ENCODE measurements around the gene KDM4C.
A peak's percentile ranks its signal among the peaks of the same experiment; 100 is the strongest.

KDM4C gene

DNA sequence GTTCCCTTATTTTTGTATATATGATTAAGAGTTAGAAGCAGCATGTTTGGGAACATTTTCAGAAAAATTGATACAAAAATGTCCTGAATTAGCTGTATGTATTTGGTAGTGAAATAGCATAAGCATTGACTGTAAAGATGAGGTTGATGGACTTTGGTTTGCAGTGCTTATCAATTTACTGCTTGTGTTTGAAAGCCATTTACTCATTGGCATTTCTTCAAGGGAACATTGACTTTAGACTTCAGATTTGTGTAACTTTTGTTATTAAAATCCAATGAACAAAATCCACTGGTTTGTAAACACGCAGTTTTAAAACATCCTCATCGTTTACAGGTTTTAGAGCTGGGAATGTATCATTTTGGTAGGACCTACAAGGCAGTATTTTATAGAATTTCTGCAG lies 61.3 kb downstream of the KDM4C start:
- TF ChIP-seq TAF1 (IDR thresholded peaks at IDR 0.05; ENCODE audit: borderline replicate concordance, low read depth, low read length) (no peak), POLR2AphosphoS5 (IDR thresholded peaks at IDR 0.05; ENCODE audit: low read depth, low read length) (no peak), POLR2A (IDR thresholded peaks at IDR 0.05; ENCODE audit: low read depth, low read length) (no peak)
- FAIRE-seq: no peak

DNA sequence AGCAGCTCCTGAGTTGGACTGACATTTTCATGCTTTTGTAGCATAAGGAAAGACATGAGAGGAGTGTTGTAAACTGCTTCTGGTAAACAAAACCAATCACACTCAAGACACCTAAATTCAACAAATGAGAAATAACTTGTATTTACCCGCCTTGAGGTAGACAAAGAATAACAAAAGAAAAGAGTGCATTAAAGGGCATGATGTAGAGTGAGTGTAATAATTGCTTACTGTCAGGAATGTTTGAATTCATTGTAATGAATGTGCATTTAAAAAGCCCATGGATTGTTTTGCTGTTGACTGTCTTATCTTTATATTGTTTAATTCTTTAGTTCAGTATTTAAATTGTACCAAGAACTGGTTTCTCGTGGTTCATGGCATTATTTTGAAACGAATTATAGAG lies 61.8 kb downstream of the KDM4C start:
- FAIRE-seq: no peak
- TF ChIP-seq POLR2AphosphoS5 (IDR thresholded peaks at IDR 0.05; ENCODE audit: low read depth, low read length) (no peak), TAF1 (IDR thresholded peaks at IDR 0.05; ENCODE audit: borderline replicate concordance, low read depth, low read length) (no peak), POLR2A (IDR thresholded peaks at IDR 0.05; ENCODE audit: low read depth, low read length) (no peak)

More for the DNA sequence above, 61.3 kb downstream of the KDM4C start:
- DNase-seq (ENCODE audit: insufficient read length): no peak

DNA sequence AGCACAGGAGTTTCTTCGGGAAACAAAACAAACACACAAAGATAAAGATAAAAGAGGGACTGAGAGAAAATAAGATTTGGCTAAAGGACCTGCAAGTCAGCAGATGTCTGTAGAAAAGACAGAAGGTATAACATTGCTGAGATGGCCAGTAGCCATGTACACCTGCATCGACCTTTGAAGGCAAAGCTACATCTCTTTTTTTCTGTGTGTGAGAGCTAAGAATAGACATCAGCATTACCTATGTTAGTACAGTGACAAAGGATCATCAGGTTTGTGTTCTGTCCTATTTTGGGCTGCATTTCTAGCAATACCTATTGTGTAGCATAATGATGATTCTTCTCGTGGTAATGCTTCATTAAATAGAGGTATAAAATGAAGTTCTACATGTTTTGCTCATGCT lies 64.9 kb downstream of the KDM4C start:
- TF ChIP-seq POLR2AphosphoS5 (IDR thresholded peaks at IDR 0.05; ENCODE audit: low read depth, low read length) (no peak), POLR2A (IDR thresholded peaks at IDR 0.05; ENCODE audit: low read depth, low read length) (no peak), TAF1 (IDR thresholded peaks at IDR 0.05; ENCODE audit: borderline replicate concordance, low read depth, low read length) (no peak)
- DNase-seq (ENCODE audit: insufficient read length) (no peak), FAIRE-seq (no peak)

More for the DNA sequence above, 61.8 kb downstream of the KDM4C start:
- no peak for DNase-seq (ENCODE audit: insufficient read length)

DNA sequence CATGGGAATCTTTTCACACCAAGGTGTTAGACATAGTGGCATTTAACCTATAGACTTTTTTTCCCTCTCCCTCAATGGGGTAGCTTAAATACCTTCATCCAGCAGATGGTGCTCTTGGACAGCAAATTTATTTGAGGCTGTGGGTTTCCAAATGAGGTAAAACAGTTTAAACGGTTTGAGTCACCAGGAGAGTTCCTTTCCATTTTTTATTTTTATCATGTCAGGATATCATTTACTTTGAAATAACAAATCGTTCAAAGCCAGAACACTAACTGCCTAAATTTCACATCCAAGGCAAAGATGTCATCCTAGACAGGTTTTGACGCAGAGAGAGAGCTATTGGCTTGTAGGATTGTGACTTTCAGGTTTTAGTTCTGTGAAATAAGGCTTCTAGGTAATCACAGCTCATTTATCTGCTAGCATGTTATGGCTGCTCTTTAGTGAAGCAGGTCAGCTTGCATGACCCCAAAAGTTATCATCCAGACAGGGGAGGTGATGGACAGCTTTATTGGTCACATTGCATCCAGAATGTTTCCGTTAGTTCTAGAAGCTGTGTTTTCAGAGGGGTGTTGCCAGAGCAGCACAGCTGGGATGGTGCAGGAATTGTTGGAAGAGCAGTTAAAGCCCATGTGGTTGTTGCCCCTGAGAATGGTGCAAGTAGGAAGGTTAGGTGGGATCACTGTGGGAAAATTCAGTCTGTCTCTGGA lies 69.8 kb downstream of the KDM4C start:
- TF ChIP-seq POLR2A (IDR thresholded peaks at IDR 0.05; ENCODE audit: low read depth, low read length) (no peak), POLR2AphosphoS5 (IDR thresholded peaks at IDR 0.05; ENCODE audit: low read depth, low read length) (no peak), TAF1 (IDR thresholded peaks at IDR 0.05; ENCODE audit: borderline replicate concordance, low read depth, low read length) (no peak)
- FAIRE-seq: peak; percentile 63
- DNase-seq (ENCODE audit: insufficient read length): no peak

DNA sequence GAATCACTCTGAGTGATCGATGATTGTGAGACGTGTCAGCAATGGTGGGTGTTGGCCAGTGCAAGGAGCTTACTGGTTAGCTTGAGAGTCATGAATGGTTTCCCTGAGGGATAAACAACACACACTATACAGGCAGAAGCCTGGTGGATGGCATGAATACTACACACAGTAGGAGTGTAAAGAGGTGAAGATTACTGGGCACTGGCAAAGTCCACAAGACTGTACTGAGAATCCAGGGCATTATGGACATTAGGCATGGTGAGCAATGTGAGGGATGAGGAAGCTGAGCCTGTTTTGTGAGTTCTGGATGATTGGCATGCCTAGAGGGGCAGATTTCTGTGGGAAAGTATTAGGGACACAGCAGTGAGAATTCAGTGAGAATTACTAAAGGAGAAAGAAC lies 71.3 kb downstream of the KDM4C start:
- FAIRE-seq (no peak), DNase-seq (ENCODE audit: insufficient read length) (no peak)
- TF ChIP-seq POLR2AphosphoS5 (IDR thresholded peaks at IDR 0.05; ENCODE audit: low read depth, low read length) (no peak), TAF1 (IDR thresholded peaks at IDR 0.05; ENCODE audit: borderline replicate concordance, low read depth, low read length) (no peak), POLR2A (IDR thresholded peaks at IDR 0.05; ENCODE audit: low read depth, low read length) (no peak)

DNA sequence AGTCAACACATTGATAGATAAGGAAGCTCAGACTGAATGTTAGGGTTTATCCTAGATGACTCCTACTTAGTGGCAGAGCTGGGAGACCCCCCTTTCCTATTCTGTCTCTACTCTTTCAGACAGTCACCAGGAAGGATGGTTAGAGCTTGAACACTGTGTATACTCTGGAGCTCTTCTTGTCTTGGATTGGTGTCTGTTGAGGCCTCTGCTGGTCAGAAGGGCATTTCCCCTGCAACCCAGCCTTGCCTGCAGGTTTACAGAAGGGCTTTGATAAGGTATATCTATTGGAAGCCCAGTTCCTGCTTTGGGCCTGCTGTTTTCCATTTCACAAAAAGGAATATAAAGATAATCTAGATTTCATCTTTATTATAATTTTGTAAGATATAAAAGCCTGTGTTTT lies 71.8 kb downstream of the KDM4C start:
- FAIRE-seq: no peak
- no peak for DNase-seq (ENCODE audit: insufficient read length)
- TF ChIP-seq TAF1 (IDR thresholded peaks at IDR 0.05; ENCODE audit: borderline replicate concordance, low read depth, low read length) (no peak), POLR2A (IDR thresholded peaks at IDR 0.05; ENCODE audit: low read depth, low read length) (no peak), POLR2AphosphoS5 (IDR thresholded peaks at IDR 0.05; ENCODE audit: low read depth, low read length) (no peak)

GRCh38 chr9:6833518-6834192 lies 75.9 kb downstream of the KDM4C start:
- no peak for TF ChIP-seq TAF1 (IDR thresholded peaks at IDR 0.05; ENCODE audit: borderline replicate concordance, low read depth, low read length)
- TF ChIP-seq POLR2AphosphoS5 (IDR thresholded peaks at IDR 0.05; ENCODE audit: low read depth, low read length): no peak
- TF ChIP-seq POLR2A (IDR thresholded peaks at IDR 0.05; ENCODE audit: low read depth, low read length): no peak
- no peak for DNase-seq (ENCODE audit: insufficient read length)
- no peak for FAIRE-seq

- FAIRE-seq: no peak
- no peak for DNase-seq (ENCODE audit: insufficient read length)
- TF ChIP-seq POLR2AphosphoS5 (IDR thresholded peaks at IDR 0.05; ENCODE audit: low read depth, low read length): no peak
- TF ChIP-seq TAF1 (IDR thresholded peaks at IDR 0.05; ENCODE audit: borderline replicate concordance, low read depth, low read length): no peak
- no peak for TF ChIP-seq POLR2A (IDR thresholded peaks at IDR 0.05; ENCODE audit: low read depth, low read length)
Observed at GRCh38 chr9:6834306-6834705, 76.5 kb downstream of the KDM4C start.

DNA sequence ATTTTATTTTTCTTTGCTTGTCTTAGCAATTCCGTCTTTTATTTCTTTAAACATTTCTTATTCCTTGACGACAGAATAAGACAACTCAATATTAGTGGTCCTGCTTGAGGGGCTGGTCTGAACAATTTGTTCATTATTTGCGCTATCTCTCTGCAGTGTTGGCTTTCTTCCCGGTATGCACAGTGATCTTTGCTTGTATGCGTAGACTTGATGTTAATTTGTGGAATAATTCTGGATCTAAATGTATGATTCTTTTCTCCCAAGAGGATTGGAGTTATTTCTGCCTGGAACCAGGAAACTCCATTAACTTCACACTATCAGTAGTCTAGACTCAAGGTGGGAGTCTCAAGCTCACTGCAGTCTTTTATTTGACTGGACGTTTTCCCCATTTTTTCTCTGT lies 80.4 kb downstream of the KDM4C start:
- no peak for TF ChIP-seq POLR2A (IDR thresholded peaks at IDR 0.05; ENCODE audit: low read depth, low read length)
- no peak for TF ChIP-seq POLR2AphosphoS5 (IDR thresholded peaks at IDR 0.05; ENCODE audit: low read depth, low read length)
- no peak for TF ChIP-seq TAF1 (IDR thresholded peaks at IDR 0.05; ENCODE audit: borderline replicate concordance, low read depth, low read length)
- DNase-seq (ENCODE audit: insufficient read length): no peak
- FAIRE-seq: no peak

GRCh38 chr9:6842584-6842947 lies 84.8 kb downstream of the KDM4C start:
- DNase-seq (ENCODE audit: insufficient read length) (no peak), FAIRE-seq (no peak)
- TF ChIP-seq POLR2A (IDR thresholded peaks at IDR 0.05; ENCODE audit: low read depth, low read length) (no peak), TAF1 (IDR thresholded peaks at IDR 0.05; ENCODE audit: borderline replicate concordance, low read depth, low read length) (no peak), POLR2AphosphoS5 (IDR thresholded peaks at IDR 0.05; ENCODE audit: low read depth, low read length) (no peak)

- FAIRE-seq: no peak
- no peak for TF ChIP-seq POLR2AphosphoS5 (IDR thresholded peaks at IDR 0.05; ENCODE audit: low read depth, low read length)
- TF ChIP-seq POLR2A (IDR thresholded peaks at IDR 0.05; ENCODE audit: low read depth, low read length): no peak
- no peak for DNase-seq (ENCODE audit: insufficient read length)
Observed at GRCh38 chr9:6843742-6844141, 86.0 kb downstream of the KDM4C start.

DNA sequence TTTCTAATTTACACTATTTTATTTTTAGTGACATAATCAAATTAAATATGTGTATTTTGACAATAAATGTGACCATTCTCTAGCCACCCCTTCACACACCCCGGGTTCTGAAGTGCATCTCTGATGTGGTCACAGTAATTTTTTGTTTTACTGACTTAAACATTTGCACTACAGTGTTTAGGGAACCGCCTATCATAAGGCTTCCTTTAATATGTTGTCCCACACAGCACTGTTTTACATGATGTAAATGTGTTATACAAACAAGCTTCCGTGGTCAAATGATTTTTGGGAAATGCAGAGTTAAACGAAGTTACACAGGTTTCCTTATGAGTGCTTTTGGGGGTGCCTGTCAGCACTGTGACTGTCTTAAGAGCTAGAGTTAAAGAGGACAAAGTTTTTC lies 86.5 kb downstream of the KDM4C start:
- DNase-seq (ENCODE audit: insufficient read length) (no peak), FAIRE-seq (no peak)
- TF ChIP-seq TAF1 (IDR thresholded peaks at IDR 0.05; ENCODE audit: borderline replicate concordance, low read depth, low read length): no peak
- no peak for TF ChIP-seq POLR2A (IDR thresholded peaks at IDR 0.05; ENCODE audit: low read depth, low read length)
- no peak for TF ChIP-seq POLR2AphosphoS5 (IDR thresholded peaks at IDR 0.05; ENCODE audit: low read depth, low read length)
